ENCODE measurements around the gene TRIB2. TPM values are rescaled to one million over a fixed set of nuclear protein-coding genes. Genes with fewer than 3 reads are reported as not detected.

Gene TRIB2
- total RNA-seq, 2 experiments from 2014 or later = 9.2 to 11.0 TPM

DNA sequence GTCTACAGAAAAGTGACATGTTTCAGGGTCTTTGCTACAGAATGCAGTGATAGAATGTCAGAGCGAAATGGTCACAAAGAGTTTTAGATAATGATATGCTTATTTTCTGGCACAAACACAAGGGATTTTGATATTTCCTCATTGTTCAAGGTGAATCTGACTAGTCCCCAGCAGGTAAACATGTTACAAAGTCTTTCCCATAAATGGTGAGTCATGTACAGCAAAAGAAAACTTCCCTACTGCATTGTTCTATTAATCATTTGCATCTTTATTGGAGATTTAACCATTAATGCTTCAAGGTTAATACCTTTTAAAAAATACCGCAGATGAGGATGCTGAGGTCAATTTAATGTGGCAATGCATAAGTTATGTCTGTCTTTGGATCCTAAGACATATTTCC, 19.1 kb upstream of the TRIB2 start:
- intact Hi-C loops (cut with micrococcal nuclease) = no loop called here
- TF ChIP-seq, protein P1, sequence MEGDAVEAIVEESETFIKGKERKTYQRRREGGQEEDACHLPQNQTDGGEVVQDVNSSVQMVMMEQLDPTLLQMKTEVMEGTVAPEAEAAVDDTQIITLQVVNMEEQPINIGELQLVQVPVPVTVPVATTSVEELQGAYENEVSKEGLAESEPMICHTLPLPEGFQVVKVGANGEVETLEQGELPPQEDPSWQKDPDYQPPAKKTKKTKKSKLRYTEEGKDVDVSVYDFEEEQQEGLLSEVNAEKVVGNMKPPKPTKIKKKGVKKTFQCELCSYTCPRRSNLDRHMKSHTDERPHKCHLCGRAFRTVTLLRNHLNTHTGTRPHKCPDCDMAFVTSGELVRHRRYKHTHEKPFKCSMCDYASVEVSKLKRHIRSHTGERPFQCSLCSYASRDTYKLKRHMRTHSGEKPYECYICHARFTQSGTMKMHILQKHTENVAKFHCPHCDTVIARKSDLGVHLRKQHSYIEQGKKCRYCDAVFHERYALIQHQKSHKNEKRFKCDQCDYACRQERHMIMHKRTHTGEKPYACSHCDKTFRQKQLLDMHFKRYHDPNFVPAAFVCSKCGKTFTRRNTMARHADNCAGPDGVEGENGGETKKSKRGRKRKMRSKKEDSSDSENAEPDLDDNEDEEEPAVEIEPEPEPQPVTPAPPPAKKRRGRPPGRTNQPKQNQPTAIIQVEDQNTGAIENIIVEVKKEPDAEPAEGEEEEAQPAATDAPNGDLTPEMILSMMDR (IDR thresholded peaks at IDR 0.05) = no peak

DNA sequence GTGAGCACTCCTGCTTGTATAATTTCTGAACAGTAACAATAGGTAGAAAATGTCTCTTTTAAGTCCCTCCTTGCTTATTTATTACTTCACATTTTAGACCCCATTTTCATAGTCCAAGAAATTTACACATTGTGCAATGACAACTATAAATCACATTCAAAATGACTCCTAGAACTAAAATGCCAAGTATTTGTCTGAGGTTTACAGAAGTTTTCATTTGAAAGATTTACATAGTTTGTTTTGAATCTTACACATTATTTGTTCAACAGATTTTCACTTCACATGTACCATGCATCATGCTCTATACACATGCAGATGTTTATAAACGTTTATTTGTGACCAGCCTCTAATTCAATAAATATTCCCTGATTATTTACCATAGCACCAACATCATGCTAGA, 15.7 kb upstream of the TRIB2 start:
- intact Hi-C loops (cut with micrococcal nuclease) = no loop called here
- Mint-ChIP-seq H3K36me3 (ENCODE audit: low read depth) (no peaks in the 10 kb centered on the region), H3K27me3 (no peaks in the 10 kb centered on the region), H3K4me3 (no peak overlapping the region), H3K9me3 (peaks cover 9% of the 10 kb centered on the region), H3K4me1 (ENCODE audit: low read depth) (peaks cover 37% of the 10 kb centered on the region), H3K27ac (no peak overlapping the region)
- ChIA-PET POLR2A (no interaction called here), CTCF (interaction anchor here (2.6 kb wide), 1 partner anchor 16 kb away, joined by 19 read pairs; the partner anchor contains the start of gene TRIB2)
- ATAC-seq (no peak), DNase-seq (no peak)
- TF ChIP-seq, protein P1 (IDR thresholded peaks at IDR 0.05) = no peak

More for the DNA sequence above, 19.1 kb upstream of the TRIB2 start:
- no peak overlapping the region for H3K4me3 Mint-ChIP-seq
- no peak overlapping the region for H3K27ac Mint-ChIP-seq
- no peak for ATAC-seq
- DNase-seq = no peak
- ChIA-PET POLR2A (interaction anchor here (1.1 kb wide), 1 partner anchor 210 kb away, joined by 3 read pairs; no protein-coding TSS in a partner anchor), CTCF (interaction anchor here (0.6 to 1.5 kb wide), 2 partner anchors 23 to 214 kb away, joined by 3 read pairs; no protein-coding TSS in a partner anchor)
- H3K4me1 Mint-ChIP-seq (ENCODE audit: low read depth) = peaks cover 20% of the 10 kb centered on the region
- H3K9me3 Mint-ChIP-seq = no peaks in the 10 kb centered on the region
- no peaks in the 10 kb centered on the region for H3K27me3 Mint-ChIP-seq
- H3K36me3 Mint-ChIP-seq (ENCODE audit: low read depth) = no peaks in the 10 kb centered on the region

DNA sequence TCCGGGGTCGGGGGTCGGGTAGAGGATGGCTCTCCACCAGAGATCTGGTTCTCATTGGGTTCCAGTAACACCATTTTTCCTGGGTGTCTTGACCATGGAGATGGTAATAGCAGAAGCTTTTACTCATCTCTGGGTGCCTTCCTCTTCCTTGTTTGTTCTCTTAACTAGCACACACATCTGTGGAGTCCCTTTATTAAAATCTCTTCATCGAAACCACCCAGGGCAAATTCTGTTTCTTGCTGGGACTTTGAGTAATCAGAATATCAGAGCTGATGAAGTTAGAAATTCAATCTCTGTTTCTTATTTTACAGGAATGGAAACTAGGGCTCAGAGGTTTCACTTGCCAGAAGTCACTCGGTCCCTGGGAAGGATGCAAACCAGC, 15.0 kb upstream of the TRIB2 start:
- POLR2A ChIA-PET = interaction anchor here (1.0 kb wide), 1 partner anchor 9 kb away, joined by 3 read pairs; no protein-coding TSS in a partner anchor
- Mint-ChIP-seq H3K27ac (no peak overlapping the region), H3K4me1 (ENCODE audit: low read depth) (peaks cover 37% of the 10 kb centered on the region), H3K36me3 (ENCODE audit: low read depth) (no peaks in the 10 kb centered on the region), H3K27me3 (no peaks in the 10 kb centered on the region), H3K4me3 (no peak overlapping the region), H3K9me3 (peaks cover 9% of the 10 kb centered on the region)
- CTCF ChIA-PET = interaction anchor here (1.0 to 2.6 kb wide), 3 partner anchors 9 to 305 kb away, joined by 3 to 19 read pairs (median 6); partner anchors contain the start of gene TRIB2
- intact Hi-C loops (cut with micrococcal nuclease) = loop anchor here (2.0 kb wide), 2 partner anchors 147 to 197 kb away; no protein-coding TSS in a partner anchor
- ATAC-seq (peak; percentile 26), DNase-seq (no peak)
- TF ChIP-seq, protein P1 (IDR thresholded peaks at IDR 0.05) = no peak

DNA sequence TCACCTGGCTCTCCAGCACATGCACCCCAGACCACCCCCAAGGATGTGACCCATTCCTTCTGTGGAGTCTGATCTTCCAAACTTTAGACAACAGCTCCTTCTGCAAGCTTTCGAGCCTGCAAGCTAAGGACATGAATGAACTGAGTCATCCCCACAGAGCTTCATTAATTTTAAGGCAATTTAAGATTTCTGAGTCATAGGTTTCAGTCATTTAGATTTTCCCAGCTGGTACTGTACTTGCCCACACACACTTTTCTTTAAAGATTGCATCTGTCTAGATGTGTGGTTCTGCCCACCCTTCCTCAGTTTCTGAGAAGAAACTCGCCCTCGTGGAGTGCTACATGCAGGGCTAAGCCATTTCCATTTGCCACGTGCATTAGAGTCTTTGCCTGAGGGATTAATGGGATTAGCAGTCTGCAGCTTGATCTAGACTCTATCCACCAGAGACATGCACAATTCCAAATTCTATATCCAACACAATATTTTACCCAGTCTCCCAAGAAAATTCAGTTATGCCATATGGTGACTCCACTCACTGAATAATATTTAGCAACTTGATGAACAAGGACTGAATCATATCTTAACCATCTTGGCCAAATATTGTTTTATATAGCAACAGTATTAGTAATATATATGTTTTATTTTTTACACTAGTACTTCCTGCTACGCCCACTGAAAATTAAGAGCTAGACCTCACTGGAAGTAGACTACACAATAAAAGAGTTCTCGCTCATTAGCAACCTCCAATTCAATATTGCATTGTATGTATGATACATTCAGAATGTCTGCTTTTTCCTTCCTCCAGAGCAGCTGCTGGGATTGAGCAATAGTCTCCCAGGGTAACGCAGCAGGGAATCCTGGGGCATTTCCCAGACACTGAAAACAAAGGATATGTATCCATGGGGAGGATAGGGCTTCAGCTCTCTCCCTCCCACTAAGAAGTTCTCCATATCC, 14.3 kb upstream of the TRIB2 start:
- ATAC-seq (peak; percentile 86), DNase-seq (peak; percentile 39)
- H3K36me3 Mint-ChIP-seq (ENCODE audit: low read depth) = no peaks in the 10 kb centered on the region
- intact Hi-C loops (cut with micrococcal nuclease) = loop anchor here (2.0 kb wide), 2 partner anchors 148 to 198 kb away; no protein-coding TSS in a partner anchor
- CTCF ChIA-PET = interaction anchor here (1.0 to 2.6 kb wide), 4 partner anchors 8 to 305 kb away, joined by 3 to 19 read pairs (median 4); partner anchors contain the start of gene TRIB2
- H3K27ac Mint-ChIP-seq = no peak overlapping the region
- H3K4me3 Mint-ChIP-seq = no peak overlapping the region
- H3K9me3 Mint-ChIP-seq = peaks cover 9% of the 10 kb centered on the region
- POLR2A ChIA-PET = interaction anchor here (1.0 kb wide), 1 partner anchor 10 kb away, joined by 3 read pairs; no protein-coding TSS in a partner anchor
- H3K4me1 Mint-ChIP-seq (ENCODE audit: low read depth) = peaks cover 37% of the 10 kb centered on the region
- TF ChIP-seq, protein P1 (IDR thresholded peaks at IDR 0.05) = no peak
- no peaks in the 10 kb centered on the region for H3K27me3 Mint-ChIP-seq

Data from activated CD8-positive, alpha-beta T cell treated with anti-CD3 and anti-CD28 coated beads for 36 hours (primary cell).